HepG2 (cell line): ENCODE data around the gene LINS1. TPM values are rescaled to one million over a fixed set of nuclear protein-coding genes. Genes with fewer than 3 reads are reported as not detected.

Source experiments
- E2F5 ChIP-seq: sonication (generic); formaldehyde crosslinking; conservative IDR thresholded peaks from 2 replicates; pipeline ENCODE4 v1.4.0; 2020; ENCODE audit warnings: missing genetic modification reagents
- EED ChIP-seq: sonication (generic); formaldehyde crosslinking; IDR thresholded peaks from 2 replicates; pipeline ENCODE4 v1.5.0; 2020; ENCODE audit warnings: mild to moderate bottlenecking, missing genetic modification reagents
- EHMT2 ChIP-seq: fragments of 200-600 bp; sonication (generic); IDR thresholded peaks from 2 replicates; pipeline ENCODE4 v1.7.0; 2017; ENCODE audit warnings: antibody characterized with exemption, low read depth, low read length, borderline replicate concordance
- HNRNPUL1 ChIP-seq: fragments of 200-400 bp; formaldehyde crosslinking; IDR thresholded peaks from 2 replicates; pipeline ENCODE4 v1.6.1; 2017; ENCODE audit warnings: low read depth, mild to moderate bottlenecking, low read length, moderate library complexity
- HOXA5 ChIP-seq: sonication (generic); formaldehyde crosslinking; IDR thresholded peaks from 2 replicates; pipeline ENCODE4 v1.4.0; 2020; ENCODE audit warnings: missing genetic modification reagents
- HOXA7 ChIP-seq: sonication (generic); formaldehyde crosslinking; IDR thresholded peaks from 2 replicates; pipeline ENCODE4 v1.8.1; 2022; ENCODE audit warnings: mild to moderate bottlenecking, missing genetic modification reagents, moderate library complexity
- IKZF4 ChIP-seq: sonication (generic); formaldehyde crosslinking; IDR thresholded peaks from 2 replicates; pipeline ENCODE4 v1.5.1; 2020; ENCODE audit warnings: borderline replicate concordance, mild to moderate bottlenecking, low read depth, missing genetic modification reagents; ENCODE audit errors: not compliant biosample characterization
- ISX ChIP-seq: sonication (generic); formaldehyde crosslinking; conservative IDR thresholded peaks from 2 replicates; pipeline ENCODE4 v1.5.0; 2020; ENCODE audit warnings: missing genetic modification reagents
- PBX3 ChIP-seq: sonication (generic); formaldehyde crosslinking; IDR thresholded peaks from 2 replicates; pipeline ENCODE4 v1.8.1; 2023; ENCODE audit warnings: missing genetic modification reagents, inconsistent platforms, borderline replicate concordance
- RFX1 ChIP-seq: fragments of 450-650 bp; IDR thresholded peaks from 2 replicates; pipeline ENCODE4 v1.6.1; 2017
- RFXANK ChIP-seq: IDR thresholded peaks from 2 replicates; pipeline ENCODE4 v1.6.1; 2016
- SALL1 ChIP-seq: sonication (generic); formaldehyde crosslinking; IDR thresholded peaks from 2 replicates; pipeline ENCODE4 v1.8.0; 2022; ENCODE audit warnings: mild to moderate bottlenecking, missing genetic modification reagents
- SAP130 ChIP-seq: IDR thresholded peaks from 2 replicates; pipeline ENCODE4 v1.6.1; 2016; ENCODE audit warnings: low read depth
- ZMYM3 ChIP-seq: sonication (generic); formaldehyde crosslinking; IDR thresholded peaks from 2 replicates; pipeline ENCODE4 v1.5.1; 2020; ENCODE audit warnings: mild to moderate bottlenecking, missing genetic modification reagents
- ZNF10 ChIP-seq: sonication (generic); formaldehyde crosslinking; IDR thresholded peaks from 2 replicates; pipeline ENCODE4 v1.4.0; 2020; ENCODE audit warnings: mild to moderate bottlenecking, low read depth, missing genetic modification reagents, borderline replicate concordance
- ZNF121 ChIP-seq: sonication (generic); formaldehyde crosslinking; IDR thresholded peaks from 2 replicates; pipeline ENCODE4 v1.5.0; 2020; ENCODE audit warnings: mild to moderate bottlenecking, missing genetic modification reagents
- ZNF282 ChIP-seq: fragments of 450-650 bp; IDR thresholded peaks from 2 replicates; pipeline ENCODE4 v1.6.1; 2018; ENCODE audit not compliant: partially characterized antibody
- ZNF383 ChIP-seq: sonication (generic); formaldehyde crosslinking; IDR thresholded peaks from 2 replicates; pipeline ENCODE4 v1.4.0; 2020; ENCODE audit warnings: missing genetic modification reagents, mild to moderate bottlenecking, borderline replicate concordance
- ZNF569 ChIP-seq: sonication (generic); formaldehyde crosslinking; IDR thresholded peaks from 2 replicates; pipeline ENCODE4 v1.5.0; 2020; ENCODE audit warnings: mild to moderate bottlenecking, missing genetic modification reagents, moderate library complexity, borderline replicate concordance
- ZNF703 ChIP-seq: sonication (generic); formaldehyde crosslinking; IDR thresholded peaks from 2 replicates; pipeline ENCODE4 v1.5.1; 2020; ENCODE audit warnings: missing genetic modification reagents, mild to moderate bottlenecking, moderate library complexity, borderline replicate concordance
- ZSCAN29 ChIP-seq: sonication (generic); formaldehyde crosslinking; conservative IDR thresholded peaks from 2 replicates; pipeline ENCODE4 v1.4.0; 2020; ENCODE audit warnings: mild to moderate bottlenecking, missing genetic modification reagents
- polyA plus RNA-seq, 8 experiments: library from polyadenylated mRNA; depleted of rRNA in 3 of 8; stranded (reverse) in 7 of 8; unstranded in 1 of 8; fragments of >200 nt; fragmentation: Illumina TruSeq in 4 of 8; extraction: Trizol in 4 of 8; gene quantifications; 2 replicates each; pipeline versions ENCODE4 v1.2.1 to v1.2.3, GENCODE V29; 2011 to 2016; ENCODE audit warnings: low read depth in 4 of 8, missing spikeins in 1 of 8, mixed read lengths in 1 of 8; ENCODE audit not compliant: insufficient read depth in 1 of 8
- total RNA-seq, 5 experiments: library from RNA; depleted of rRNA; stranded (reverse); fragments of >200 nt; fragmentation: Illumina TruSeq; extraction: Trizol; gene quantifications; 2 replicates each; pipeline ENCODE4 v1.2.3, GENCODE V29; 2016; ENCODE audit warnings: low read depth in 1 of 5
- TF ChIP-seq, protein P1 (sequence below): sonication (generic); formaldehyde crosslinking; IDR thresholded peaks from 2 replicates; pipeline ENCODE4 v1.8.0; 2022; ENCODE audit warnings: missing genetic modification reagents, low read depth, mild to moderate bottlenecking, borderline replicate concordance
- TF ChIP-seq, protein P2 (sequence below): sonication (generic); formaldehyde crosslinking; IDR thresholded peaks from 2 replicates; pipeline ENCODE4 v1.4.0; 2020; ENCODE audit warnings: mild to moderate bottlenecking, missing genetic modification reagents

LINS1 gene
- total and polyA plus RNA-seq, 2 of the 13 experiments (the other 11 are each of a cell fraction or from before 2014, with no cell fraction given), result 9.8 to 10.4 TPM

DNA sequence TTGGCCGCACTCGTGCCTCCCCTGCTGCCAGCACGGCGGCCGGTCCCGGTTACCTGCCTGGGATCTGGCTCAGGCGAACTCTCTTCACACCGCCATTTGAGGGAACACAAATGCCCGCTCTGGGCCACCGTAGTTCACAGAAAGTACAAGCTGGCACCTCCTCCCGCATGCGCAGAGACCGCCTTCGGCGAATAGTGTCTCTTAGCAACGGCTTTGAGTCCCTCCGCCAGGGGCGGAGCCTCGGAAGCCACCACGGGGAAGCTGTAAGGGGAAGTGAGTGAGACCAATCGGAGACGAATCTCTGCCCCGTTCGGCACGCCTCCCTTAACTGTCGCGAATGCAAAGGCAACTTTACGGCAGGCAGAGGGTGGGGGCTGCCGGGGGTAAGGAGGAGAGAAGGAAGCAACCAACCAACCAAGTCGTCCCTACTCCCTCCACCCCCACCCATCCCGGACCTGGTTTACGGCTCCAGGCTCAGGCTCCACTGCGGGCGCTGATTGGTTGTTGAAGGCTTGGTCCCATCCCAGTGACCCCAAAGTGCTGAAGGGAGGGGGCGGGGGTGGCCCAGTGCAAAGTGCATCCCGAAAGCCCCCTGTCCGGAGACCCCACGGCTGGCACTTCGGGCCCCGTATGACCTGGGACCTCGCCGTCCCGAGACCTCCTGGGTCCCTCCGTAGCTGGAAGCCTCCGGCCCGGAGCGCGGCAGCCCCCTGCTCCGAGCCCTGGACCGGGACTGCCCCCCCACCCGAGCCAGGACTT, at the start of gene LINS1, which contains the start of gene ASB7 (continued):
- peak; percentile 42; the same call in 1 of the 2 replicates for TF ChIP-seq SALL1 (CRISPR knock-in tag)
- no peak for TF ChIP-seq ZNF569 (CRISPR knock-in tag)
- TF ChIP-seq EED, result no peak
- TF ChIP-seq, protein P1, sequence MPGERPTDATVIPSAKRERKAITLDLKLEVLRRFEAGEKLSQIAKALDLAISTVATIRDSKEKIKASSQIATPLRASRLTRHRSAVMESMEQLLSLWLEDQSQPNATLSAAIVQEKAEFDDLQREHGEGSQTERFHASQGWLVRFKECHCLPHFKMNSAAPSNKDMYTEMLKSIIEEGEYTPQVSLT (CRISPR knock-in tag), result no peak
- TF ChIP-seq PBX3 (CRISPR knock-in tag), result no peak
- TF ChIP-seq SAP130, result peak; percentile 90
- TF ChIP-seq IKZF4 (CRISPR knock-in tag), result no peak
- TF ChIP-seq ZMYM3, result 0 out of 2 replicates have a peak, but pooled peaks have one; percentile 9
- no peak for TF ChIP-seq ZSCAN29
- TF ChIP-seq ZNF703, result no peak
- TF ChIP-seq, protein P2, sequence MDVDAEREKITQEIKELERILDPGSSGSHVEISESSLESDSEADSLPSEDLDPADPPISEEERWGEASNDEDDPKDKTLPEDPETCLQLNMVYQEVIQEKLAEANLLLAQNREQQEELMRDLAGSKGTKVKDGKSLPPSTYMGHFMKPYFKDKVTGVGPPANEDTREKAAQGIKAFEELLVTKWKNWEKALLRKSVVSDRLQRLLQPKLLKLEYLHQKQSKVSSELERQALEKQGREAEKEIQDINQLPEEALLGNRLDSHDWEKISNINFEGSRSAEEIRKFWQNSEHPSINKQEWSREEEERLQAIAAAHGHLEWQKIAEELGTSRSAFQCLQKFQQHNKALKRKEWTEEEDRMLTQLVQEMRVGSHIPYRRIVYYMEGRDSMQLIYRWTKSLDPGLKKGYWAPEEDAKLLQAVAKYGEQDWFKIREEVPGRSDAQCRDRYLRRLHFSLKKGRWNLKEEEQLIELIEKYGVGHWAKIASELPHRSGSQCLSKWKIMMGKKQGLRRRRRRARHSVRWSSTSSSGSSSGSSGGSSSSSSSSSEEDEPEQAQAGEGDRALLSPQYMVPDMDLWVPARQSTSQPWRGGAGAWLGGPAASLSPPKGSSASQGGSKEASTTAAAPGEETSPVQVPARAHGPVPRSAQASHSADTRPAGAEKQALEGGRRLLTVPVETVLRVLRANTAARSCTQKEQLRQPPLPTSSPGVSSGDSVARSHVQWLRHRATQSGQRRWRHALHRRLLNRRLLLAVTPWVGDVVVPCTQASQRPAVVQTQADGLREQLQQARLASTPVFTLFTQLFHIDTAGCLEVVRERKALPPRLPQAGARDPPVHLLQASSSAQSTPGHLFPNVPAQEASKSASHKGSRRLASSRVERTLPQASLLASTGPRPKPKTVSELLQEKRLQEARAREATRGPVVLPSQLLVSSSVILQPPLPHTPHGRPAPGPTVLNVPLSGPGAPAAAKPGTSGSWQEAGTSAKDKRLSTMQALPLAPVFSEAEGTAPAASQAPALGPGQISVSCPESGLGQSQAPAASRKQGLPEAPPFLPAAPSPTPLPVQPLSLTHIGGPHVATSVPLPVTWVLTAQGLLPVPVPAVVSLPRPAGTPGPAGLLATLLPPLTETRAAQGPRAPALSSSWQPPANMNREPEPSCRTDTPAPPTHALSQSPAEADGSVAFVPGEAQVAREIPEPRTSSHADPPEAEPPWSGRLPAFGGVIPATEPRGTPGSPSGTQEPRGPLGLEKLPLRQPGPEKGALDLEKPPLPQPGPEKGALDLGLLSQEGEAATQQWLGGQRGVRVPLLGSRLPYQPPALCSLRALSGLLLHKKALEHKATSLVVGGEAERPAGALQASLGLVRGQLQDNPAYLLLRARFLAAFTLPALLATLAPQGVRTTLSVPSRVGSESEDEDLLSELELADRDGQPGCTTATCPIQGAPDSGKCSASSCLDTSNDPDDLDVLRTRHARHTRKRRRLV (CRISPR knock-in tag), result 0 out of 2 replicates have a peak, but pooled peaks have one; percentile 26
- TF ChIP-seq RFXANK (CRISPR knock-in tag), result no peak
- no peak for TF ChIP-seq ZNF282
- 0 out of 2 replicates have a peak, but pooled peaks have one; percentile 73 for TF ChIP-seq HOXA5 (CRISPR knock-in tag)
- TF ChIP-seq HNRNPUL1, result no peak
- TF ChIP-seq ISX (CRISPR knock-in tag), result no peak
- TF ChIP-seq E2F5 (CRISPR knock-in tag), result no peak
- TF ChIP-seq HOXA7 (CRISPR knock-in tag), result no peak
- TF ChIP-seq ZNF121 (CRISPR knock-in tag), result no peak
- no peak for TF ChIP-seq ZNF10 (CRISPR knock-in tag)
- TF ChIP-seq RFX1, result peak; percentile 99
- TF ChIP-seq EHMT2, result no peak
- no peak for TF ChIP-seq ZNF383 (CRISPR knock-in tag)
